Stimulated activated naive CD8-positive, alpha-beta T cell treated with anti-CD3 and anti-CD28 coated beads, Interleukin-15, Interleukin-2, amounts not matched to agents 100 U/mL and 50 U/mL, for 24 hours (primary cell): ENCODE results near the gene GAL3ST3.
A peak's percentile ranks its signal among the peaks of the same experiment; 100 is the strongest.
"Not testable (repeated sequence)": the region's sequence is repeated elsewhere in the genome, so short reads cannot be mapped to it uniquely, and the experiment has no call there.

Experiments used
- ATAC-seq: fragments of 150-1000 bp; cut with Tn5 transposase; one replicate; pipeline ENCODE4 v1.10.0; 2021
- DNase-seq: peaks from one replicate; pipeline ENCODE4 v3.0.0; 2021

Gene GAL3ST3

DNA sequence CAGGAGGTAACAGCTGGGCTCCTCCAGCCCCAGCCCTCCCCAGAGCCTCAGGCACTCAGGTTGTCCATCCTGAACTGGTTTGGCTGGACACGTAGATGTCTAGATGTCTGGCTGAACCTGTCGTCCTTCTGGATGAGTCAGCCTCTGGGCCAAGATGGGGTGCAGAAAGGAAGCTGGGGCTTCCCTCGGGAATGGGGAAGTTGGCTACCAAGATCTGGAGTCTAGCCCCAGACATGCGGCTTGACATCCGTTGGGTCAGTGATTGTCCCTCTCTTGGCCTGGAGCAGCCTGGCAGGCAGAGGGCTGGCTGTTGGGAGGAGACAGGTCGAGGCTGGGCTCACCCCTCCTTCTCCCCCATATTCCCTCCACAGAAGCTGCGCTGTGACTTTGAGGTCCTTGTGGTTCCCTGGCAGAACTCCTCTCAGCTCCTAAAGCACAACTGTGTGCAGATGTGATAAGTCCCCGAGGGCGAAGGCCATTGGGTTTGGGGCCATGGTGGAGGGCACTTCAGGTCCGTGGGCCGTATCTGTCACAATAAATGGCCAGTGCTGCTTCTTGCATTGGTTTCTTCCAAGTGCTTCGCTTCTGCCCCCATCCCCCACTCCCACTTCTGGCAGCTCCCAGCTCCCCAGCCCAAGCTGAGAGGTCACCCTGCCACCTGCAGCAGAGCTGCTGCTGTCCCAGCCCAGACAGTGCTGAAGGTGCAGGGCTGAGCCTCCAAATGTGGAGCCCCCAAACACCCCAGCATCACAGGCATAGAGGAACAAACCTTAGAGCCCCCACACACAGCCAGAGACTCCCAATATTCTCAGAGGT is 35.8 kb downstream of the GAL3ST3 start:
- ATAC-seq (no peak), DNase-seq (no peak)

DNA sequence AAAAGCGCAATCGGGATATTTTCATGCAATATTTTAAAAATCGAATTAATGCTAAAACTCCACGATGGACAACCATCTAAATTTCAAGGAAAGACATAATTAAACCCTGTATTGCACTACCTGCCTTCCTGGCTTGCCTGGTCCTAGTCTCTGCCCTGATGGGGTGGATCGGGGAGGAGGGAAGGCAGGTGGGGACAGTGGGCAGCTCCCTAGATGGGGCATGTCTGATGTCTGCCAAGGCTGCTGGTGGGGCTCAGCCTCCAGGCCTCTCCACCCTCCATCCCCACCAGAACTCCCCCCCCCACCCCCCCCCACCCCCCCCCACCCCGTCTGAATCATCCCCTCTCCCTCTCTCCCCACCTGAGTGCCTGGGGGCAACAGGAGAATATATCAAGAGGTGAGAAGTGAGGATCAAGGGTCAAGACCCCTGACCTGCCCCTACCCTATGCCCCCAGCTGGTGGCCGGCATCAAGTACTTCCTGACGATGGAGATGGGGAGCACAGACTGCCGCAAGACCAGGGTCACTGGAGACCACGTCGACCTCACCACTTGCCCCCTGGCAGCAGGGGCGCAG is 36.5 kb downstream of the GAL3ST3 start:
- no peak for ATAC-seq
- DNase-seq: no peak

DNA sequence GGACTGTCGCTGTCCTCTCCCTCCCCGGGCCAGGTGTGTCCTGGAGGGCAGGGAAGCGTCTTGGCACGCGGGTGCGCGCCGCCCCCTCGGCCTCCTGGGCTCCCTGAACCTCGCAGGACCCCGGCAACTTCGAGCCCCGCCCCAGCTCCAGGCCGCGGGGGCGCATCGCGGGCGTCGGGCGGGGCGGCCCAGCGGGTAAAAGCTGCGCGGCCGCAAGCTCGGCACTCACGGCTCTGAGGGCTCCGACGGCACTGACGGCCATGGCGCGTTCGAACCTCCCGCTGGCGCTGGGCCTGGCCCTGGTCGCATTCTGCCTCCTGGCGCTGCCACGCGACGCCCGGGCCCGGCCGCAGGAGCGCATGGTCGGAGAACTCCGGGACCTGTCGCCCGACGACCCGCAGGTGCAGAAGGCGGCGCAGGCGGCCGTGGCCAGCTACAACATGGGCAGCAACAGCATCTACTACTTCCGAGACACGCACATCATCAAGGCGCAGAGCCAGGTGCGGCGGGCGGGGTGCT is 37.1 kb downstream of the GAL3ST3 start, which contains the start of gene CST6:
TSS of gene CST6 (plus strand) at position 224 of the 519 bp plus-strand sequence. CDS start at position 261, 37 bp downstream.
- ATAC-seq (no peak), DNase-seq (no peak)

DNA sequence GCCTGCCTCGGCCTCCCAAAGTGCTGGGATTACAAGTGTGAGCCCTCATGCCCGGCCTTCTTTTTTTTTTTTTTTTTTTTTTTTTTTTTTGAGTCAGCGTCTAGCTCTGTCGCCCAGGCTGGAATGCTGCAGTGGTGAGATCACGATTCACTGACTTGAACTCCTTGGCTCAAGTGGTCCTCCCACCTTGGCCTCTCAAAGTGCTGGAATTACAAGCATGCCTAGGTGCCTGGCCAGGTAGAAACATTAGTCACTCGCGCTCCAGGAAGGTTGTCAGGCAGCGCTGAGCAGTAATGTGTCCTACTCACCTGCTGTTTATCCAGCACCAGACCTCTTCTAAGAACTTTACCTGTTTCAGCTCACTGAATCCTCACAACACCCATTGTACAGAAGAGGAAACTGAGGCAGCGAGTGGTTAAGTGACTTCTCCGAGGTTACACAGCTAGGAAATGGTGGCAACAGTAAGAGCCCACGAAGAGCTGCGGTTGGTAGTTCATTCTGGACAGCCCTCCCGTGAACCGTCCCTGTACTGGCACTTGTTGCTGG is 37.6 kb downstream of the GAL3ST3 start:
- DNase-seq (no peak), ATAC-seq (no peak)

DNA sequence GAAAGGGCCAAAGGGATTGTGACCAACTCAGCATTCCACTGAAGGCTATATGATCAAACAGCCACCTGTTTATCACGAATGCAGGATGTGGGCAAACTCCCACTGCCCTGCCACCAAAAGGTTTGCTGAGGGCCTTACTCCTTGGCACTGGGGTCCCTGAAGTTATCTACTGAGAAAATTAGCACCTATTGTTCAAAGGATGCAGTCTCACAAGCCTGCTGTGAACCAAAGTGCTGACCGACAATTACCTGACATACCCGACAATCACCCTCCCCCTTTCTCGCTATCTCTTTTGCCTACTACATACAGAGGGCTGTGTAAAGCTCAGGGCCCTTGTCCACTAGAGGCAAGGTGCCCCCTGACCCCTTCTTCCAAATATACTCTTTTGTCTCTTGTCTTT is 38.9 kb downstream of the GAL3ST3 start:
- not testable (repeated sequence) for DNase-seq, ATAC-seq

DNA sequence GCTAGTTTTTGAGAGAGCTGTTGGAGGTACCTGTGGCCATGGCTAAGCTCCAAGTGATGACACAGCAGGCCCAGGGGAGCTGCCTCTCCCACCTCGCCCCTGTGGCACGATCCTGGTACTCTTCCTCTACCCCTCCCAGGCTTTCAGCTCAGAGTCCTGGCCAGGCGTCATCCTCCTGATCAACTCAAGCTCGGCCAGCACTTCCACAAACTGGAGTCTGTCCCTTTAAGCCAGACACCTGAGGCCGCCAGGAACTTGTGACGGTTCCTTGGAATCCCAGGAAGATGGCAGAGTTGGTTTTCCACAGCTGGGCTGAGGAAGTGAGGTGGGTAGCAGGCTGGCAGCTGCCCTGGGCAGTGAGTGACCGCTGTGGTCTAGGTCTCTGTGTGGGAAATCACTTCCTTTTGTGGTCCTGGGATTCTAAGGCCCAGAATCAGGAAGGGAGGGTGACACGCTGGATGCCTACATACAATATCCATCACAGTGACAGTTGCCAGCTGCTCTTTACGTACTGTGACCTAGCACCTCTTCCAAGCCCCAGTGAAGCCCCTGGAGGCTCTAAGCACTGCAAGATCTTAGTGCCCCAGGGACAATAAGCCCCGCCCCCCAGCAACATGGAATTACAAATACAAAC is 40.4 kb downstream of the GAL3ST3 start:
- no peak for ATAC-seq
- no peak for DNase-seq

DNA sequence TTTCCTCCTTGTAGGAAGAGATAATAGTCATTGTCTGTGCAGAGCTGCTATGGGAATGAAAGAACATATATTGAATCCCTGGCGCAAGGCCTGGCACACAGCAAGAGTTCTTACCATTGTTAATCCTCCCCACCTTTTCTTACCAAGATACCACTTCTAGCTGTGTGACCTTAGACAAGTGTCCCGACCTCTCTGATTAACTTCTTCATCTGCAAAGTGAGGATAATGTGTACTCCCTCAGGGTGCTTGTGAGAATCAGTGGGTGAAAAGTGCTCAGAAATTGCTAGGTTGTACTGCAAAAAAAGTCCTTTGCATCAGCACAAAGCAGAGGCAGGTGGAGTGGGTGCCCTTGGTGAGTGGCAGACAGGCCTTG is 40.9 kb downstream of the GAL3ST3 start:
- no peak for DNase-seq
- ATAC-seq: no peak

DNA sequence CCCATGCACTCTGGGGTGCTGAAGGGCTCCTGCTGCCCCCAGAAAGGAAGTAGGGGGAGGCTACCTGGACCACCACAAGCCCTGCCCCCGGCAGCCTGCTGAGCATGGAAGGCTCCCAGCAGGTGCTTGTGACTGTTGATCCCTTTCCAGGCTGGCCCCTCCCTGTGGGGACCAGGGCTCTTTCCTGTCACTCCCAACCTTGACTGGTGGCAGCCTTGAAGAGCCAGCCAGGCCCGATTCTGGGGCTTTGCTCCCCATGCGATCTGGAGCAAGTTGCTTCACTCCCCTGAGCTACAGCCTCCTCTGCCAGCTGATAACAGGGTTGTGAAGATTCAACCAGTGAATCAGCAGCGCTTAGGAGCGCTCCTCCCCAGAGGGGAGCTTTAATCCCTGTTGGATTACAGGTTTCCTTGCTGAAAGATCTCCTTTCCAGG is 41.7 kb downstream of the GAL3ST3 start:
- no peak for DNase-seq
- ATAC-seq: no peak

DNA sequence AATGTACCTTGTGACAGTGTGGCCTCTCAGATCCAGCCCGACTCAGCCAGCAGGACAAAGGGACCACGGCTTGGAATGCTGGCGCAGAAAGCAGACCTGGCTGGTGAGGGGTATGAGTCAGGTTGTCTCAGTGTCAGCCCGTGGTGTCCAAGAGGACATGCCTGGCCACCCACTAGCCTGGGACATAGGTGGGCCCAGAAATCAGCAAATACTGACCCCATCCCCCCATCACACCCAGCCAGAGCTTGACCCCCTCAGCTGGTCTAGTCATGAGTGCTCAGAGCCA is 42.1 kb downstream of the GAL3ST3 start:
- ATAC-seq (no peak), DNase-seq (no peak)

DNA sequence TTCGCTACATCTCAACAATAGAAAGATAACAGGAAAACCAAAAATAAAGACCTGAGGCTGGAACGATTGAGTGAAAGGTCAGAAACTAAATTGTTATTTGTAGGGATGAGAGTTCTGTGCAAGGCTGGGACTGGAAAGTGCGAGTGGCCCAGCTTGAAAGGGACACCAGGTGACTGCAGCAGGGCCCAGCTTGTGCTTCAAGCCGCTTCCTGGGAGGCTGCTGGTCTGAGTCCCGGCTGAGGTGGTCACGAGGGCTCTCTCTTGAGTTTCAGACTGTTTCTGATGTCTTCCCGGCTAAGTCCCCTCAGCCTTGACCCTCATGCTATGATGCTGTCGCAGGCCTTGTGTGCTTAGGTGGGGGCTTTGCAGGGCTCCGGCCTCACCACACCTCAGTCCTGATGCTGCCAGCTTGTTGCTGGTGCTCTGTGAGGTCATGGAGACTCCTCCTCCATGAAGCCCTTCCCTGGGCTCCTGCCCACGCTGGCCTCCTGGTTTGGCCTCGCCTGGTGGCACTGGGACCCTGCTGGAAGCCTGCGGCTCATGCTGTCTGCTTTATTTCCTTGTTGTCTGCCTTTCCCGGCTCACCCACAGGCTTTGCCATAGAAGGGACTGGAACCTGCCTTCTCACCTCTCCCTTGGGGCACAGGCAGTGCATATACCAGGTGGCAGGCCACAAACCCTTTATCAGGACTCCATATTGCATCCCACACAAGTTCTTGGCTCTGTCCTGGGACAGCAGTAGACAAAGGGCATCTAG is 42.6 kb downstream of the GAL3ST3 start:
- no peak for DNase-seq
- no peak for ATAC-seq

DNA sequence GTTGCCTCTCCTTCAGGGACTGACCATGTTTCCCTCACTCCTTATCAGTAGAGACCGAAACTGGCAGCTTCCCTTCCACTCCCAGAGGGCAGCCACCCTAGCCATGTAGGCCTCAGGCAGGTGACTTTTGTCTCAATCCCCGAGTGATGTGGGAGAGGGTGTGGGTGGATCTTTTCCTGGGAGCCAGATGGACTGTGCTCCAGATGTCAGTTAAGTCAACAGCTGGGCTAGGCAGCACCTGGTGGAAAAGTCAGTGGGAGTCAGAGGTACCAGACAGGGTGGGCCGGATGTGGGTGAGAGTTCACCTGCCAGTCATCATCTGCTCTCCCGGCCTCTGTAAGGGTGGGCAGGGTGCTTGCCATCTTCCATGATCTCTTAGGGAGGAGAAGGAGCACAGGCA is 44.8 kb downstream of the GAL3ST3 start:
- ATAC-seq (no peak), DNase-seq (no peak)

DNA sequence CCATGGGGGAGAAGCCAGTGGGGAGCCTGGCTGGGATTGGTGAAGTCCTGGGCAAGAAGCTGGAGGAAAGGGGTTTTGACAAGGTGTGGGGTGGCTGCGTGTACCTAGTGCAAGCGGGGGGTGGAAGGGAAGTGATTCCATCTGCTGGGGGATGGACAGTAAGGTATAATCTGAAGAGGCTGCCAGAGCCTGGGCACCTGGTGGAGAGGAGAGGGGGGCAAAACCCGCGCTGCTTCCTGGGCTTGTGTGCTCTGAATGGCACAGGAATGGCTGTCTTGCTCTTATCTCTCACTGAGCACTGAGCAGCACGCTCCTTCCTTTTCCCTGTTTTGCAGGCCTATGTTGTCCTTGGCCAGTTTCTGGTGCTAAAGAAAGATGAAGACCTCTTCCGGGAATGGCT is 45.7 kb downstream of the GAL3ST3 start:
- no peak for DNase-seq
- ATAC-seq: no peak

DNA sequence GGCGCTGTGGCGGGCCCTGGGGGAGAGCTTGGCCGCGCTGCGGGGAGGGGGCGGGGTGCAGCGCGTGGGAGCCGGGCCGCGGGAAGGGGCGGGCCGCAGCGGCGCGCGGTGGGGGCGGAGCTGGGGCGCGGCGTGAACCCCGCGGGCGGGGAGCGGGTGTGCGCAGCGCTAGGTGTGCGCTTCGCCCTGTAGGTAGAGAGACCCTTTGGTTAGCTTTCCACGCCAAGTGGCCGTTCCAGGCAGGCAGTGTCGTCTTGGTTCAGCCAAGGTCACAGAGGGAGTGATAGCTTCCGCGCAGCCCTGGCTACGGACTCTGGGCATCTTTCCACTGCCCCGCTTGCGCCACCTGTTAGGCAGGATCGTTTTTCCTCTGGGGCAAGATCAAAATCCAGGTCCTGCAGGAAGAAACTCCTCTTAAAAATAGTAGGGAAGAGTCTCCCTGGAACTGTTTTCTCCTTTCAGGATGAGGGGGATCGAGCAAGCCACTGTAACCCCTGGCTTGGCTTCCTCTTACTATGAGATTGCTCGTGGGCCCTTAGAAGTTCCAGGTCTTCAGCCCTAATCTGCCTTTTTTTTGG is 46.2 kb downstream of the GAL3ST3 start:
- ATAC-seq (peak; percentile 70), DNase-seq (no peak)

DNA sequence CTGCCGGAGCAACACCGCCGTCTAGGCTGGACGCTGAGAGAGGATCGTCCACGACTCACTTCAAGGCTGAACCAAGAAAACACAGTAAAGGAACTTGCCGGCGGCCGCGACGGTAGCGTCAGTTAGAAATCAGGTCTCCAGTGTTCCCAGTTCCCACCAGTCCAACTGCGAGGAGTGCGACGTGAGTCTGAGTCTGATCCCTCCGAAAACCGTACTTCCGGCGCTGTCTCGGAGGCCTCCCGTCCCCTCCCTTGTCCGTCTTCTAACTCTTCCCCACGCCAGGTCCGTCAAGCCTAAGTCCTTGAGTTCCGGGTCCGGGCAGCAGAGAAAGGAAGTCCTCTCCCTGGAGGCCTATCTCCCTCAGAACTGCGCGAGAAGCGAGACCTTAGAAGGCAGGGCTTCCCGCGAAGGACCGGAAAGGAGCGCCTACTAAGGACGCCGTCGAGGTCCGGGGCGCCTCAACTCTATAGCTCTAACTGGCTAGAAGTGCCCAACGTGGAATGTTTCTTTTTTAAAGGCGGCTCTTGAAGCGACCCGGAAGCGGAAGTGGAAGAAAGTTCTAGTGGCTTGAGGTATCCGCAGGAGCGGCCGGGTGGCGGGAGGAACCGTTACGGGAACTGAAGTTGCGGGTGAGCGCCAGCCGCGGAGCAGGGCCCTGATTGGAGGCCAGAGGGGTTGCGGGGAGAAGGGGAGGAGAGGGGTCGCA is 46.9 kb downstream of the GAL3ST3 start, which contains the start of the genes BANF1 and EIF1AD:
TSS of gene BANF1 (plus strand) at position 562 of the 706 bp plus-strand sequence. CDS start 748 bp downstream, outside the sequence.
TSS of gene EIF1AD (minus strand) at position 216 of the 706 bp plus-strand sequence. CDS start 1,768 bp downstream, outside the sequence.
- peak; percentile 91 for ATAC-seq

DNA sequence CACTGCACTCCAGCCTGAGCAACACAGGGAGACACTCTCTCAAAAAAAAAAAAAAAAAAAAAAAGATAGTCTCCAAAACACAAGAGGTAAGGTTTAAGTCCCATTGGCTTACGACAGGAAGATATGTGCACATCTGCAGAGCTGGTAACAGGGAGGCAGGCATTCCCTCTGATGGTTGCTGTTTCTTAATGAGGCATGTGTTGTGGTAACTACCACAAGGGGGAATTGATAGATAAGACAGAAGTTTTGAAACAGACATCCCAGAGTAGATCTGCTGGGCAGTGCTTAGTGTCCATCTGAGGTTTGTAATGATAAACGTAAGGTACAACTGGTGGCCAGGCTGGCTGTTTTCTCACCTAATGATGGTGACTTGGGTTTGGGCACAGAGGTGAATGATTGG is 51.7 kb downstream of the GAL3ST3 start:
- DNase-seq (no peak), ATAC-seq (no peak)

More for the DNA sequence above, 46.9 kb downstream of the GAL3ST3 start, which contains the start of the genes BANF1 and EIF1AD:
- peak; percentile 92 for DNase-seq

DNA sequence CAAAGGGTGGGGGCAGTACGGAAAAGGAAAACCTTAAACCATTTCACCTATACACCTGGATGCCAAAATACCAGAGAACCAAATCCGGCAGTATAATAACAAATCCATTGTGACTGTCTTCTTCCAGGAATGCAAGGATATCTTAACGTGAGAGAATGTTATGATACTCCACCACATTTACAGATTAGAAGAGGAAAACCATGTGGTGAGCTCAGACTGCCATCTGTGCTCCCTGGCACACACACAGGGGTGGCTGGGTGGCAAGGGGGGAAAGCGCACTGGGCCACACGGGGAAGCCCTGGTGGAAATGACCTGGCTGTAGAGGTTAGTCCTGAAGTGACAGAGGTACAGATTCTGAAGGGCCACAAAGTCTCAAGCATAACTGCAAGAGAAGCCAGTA is 56.9 kb downstream of the GAL3ST3 start:
- ATAC-seq (no peak), DNase-seq (no peak)
